ENCODE results near the gene B3GNT3.
"Not testable (repeated sequence)": the region's sequence is repeated elsewhere in the genome, so short reads cannot be mapped to it uniquely, and the experiment has no call there.

Gene B3GNT3

DNA sequence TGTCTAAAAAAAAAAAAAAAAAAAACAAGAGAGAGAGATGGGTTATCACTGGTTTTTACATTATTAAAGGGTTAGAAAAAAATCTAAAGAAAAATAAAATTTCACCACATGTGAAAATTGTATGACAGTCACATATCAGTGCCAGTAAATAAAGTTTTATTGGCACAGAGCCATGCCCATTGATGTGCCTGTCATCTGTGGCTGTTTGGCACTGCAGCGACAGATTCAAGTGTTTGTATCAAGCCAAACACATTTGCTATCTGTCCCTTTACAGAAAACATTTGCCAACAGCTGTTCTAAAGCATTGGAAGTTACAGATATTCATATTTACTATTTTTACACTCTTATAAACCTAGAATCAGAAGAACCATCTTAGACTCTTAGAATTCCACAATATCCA, 27.4 kb upstream of the B3GNT3 start:
- DNase-seq = no peak

DNA sequence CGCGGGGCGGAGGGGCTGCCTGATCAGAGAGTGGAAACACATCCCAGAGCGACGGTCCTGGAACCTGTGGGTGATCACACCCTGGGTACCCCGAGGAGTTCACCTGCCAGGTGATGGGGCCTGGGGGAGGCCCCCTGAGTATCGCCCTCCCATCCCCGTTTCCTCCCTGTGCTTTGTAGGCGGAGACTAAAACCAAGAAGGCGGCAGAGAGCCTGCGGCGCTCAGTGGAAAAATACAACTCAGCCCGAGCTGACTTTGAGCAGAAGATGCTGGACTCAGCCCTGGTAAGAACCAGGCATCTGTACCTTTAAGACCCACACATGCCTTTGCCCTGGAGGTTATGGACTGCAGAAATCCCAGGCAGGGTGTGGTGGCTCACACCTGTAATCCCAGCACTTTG, 24.3 kb upstream of the B3GNT3 start:
- DNase-seq = no peak

DNA sequence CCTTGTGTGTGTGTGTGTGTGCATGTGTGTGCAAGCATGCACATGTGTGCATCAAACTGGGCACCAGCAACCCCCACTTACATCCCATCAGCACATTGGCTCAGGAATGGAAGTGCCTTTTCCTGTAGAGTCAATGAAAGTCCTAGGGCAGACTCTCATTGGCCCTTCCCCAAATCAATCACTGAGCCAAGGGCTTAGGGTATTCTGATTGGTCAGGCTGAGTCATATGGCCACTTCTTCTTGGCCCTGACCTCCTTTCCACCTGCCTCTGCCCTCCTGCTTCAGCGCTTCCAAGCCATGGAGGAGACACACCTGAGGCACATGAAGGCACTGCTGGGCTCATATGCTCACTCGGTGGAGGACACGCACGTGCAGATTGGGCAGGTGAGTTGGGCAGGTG, 22.8 kb upstream of the B3GNT3 start:
- no peak for DNase-seq

DNA sequence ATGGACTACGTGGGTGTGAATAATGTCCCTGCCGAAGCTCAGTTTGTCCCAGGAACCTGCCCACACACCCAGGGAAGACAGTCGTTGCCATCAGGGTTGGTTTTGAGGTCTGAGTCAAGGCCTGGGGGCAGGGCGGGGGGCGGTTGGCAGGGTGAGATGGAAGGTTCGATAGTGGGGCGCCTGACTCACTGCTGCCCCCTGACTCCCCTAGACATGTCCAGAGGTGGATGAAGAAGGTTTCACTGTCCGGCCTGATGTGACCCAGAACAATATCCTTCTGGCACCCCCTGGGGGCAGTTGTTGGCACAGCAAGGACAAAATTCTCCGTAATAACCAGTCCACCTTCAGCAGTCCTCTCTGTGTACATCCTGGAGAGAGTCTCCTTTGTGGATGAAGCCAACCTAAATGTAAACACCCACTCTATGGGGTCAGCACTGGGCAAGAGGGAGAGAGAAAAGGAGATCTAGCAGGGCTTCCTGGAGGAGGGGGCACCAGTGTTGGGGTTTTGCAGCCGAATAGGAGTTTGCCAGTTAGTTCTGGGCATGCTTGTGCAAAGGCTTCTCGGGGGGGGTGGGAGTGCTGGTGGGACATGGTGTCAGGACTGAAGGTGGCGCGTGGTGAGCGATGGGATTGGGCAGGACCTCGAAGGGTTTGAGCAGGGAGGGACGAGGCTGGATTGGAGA, 19.6 kb upstream of the B3GNT3 start:
- peak; percentile 19 for DNase-seq

DNA sequence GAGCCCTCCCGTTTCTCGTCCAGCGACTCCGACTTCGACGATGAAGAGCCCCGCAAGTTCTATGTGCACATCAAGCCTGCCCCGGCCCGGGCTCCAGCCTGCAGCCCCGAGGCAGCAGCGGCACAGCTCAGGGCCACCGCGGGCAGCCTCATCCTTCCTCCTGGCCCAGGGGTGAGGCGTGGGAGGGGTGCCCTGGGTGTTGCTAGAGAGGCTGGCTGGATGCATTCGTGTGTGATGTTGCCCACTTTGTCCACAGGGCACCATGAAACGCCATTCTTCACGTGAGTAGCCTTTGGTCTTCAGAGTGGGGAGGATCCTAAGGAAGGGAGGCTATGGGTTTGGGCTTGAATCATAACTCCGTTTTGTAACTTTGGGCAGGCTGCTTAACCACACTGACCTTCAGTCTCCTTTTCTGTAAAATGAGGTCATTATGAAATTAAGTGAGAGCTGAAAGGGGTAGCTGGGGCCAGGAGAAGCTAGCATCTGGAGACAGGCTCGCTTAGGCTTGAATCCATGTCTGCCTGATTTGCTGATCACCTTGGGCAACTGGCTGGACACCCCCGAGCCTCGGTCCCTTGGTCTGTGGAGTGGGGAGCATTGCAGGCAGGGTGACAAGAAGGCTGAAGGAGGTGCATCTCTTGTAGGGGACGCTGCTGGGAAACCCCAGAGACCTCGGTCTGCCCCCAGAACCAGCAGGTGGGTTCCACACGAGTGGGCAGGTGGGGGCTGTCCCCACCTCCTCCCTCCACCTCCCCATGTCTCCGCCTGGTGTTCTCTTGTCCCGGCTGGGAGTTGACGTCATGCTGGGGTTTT, 18.7 kb upstream of the B3GNT3 start:
- no peak for DNase-seq

DNA sequence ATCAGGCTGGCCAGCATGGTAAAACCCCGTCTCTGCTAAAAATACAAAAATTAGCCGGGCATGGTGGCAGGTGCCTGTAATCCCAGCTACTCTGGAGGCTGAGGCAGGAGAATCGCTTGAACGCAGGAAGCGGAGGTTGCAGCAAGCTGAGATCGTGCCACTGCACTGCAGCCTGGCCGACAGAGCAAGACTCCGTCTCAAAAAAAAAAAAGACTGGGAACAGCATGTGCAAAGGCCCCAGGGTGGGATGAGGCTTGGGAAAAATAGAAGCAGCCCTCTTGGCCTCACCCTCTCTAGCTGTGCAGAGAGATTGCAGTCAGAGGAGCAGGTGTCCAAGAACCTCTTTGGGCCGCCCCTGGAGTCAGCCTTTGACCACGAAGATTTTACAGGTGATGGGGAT, 17.1 kb upstream of the B3GNT3 start:
- not testable (repeated sequence) for DNase-seq

DNA sequence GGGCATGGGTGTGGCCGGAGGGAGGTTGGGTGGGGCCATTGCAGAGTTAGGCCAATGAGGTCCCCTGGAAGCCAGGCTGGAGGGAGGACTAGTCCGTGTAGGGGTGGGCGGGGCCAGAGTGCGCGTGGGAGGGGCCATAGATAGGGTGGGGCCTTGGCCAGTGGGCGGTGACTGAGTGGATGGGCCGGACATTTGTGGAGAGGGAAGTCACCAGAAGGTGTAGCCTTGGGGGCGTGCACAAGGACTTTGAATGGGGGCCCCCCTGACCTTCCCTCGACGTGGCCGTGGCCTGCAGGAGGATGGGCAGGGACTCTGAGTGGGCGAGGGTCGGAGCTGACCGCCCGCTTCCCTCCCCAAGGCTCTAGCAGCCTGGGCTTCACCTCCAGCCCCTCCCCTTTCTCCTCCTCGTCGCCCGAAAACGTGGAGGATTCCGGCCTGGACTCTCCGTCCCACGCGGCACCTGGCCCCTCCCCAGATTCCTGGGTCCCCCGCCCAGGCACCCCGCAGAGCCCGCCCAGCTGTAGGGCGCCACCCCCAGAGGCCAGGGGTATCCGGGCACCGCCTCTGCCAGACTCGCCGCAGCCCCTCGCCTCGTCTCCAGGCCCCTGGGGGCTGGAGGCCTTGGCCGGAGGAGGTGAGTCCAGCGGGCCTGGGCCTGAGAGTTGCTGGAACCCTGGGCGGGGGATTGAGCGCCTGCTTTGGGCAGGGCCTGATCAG, 16.5 kb upstream of the B3GNT3 start:
- peak; percentile 12 for DNase-seq

DNA sequence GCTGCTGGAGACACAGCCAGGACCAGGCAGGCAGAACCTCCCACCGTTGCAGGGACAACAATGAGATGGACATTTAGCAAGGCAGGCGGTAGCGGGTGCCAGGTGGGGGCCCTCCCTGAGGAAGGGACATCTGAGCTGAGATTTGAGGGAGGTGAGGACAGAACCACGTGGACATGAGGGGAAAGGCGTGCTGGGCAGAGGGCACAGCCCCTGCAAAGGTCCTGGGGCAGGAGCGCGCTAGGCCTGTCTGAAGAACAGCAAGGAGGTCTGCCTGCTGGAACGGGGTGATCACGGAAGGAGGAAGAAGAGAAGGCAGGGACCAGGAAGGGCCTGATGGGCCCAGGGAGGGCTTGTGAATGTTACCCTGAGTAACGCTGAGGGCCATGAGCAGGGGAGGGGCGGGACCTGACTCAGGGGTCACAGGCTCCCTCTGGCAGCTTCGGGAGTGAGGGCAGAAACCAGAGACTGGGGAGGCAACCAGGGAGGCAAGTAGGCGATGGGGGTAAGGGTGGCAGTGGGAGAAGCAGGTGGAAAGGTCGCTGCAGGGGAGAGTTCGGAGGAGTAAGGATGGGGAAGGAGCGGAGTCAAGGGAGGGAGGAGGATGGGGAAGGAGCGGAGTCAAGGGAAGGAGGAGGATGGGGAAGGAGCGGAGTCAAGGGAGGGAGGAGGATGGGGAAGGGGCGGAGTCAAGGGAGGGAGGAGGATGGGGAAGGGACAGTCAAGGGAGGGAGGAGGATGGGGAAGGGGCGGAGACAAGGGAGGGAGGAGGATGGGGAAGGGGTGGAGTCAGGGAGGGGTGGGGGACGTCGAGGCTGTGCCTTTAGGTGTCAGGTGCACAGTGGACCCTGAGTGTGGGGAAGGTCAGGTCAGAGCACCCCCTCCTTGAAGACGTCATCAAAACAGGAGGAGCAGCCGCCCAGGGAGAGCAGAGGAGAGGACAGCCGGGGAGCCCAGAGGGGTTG, 15.7 kb upstream of the B3GNT3 start:
- no peak for DNase-seq

DNA sequence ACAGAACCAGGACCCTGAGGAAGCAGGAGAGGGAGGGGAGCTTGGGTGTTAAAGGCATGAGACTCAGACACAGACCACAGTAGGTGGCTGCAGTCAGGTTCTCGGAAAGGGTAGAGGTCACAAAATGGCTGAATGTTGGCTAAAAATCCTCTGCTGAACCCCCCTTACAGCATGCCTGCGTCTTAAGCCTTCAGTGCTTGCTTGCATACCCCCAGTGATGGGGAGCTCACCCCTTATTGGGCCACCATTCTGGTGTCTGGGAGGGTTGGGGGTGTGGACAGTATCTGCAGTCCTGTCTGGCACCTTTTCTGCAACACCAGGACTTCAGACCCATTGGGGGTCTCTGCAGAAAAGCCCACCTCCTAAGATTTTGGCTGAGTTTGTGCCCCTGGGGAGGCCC, 14.2 kb upstream of the B3GNT3 start:
- no peak for DNase-seq

DNA sequence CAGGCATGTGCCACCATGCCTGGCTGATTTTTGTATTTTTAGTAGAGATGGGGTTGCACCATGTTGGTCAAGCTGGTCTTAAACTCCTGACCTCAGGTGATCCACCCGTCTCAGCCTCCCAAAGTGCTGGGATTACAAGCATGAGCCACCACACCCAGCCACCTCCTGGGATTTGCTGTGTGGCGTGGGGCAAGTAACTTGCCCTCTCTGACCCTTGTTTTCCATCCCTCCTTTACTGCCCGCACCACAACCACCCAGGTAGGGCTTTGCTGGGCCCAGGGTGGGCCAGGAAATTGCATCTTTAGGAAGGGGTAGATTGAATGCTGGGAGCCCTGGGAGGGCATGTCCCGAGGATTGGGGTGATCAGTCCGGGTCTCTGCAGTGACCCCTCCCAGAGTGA, 11.2 kb upstream of the B3GNT3 start:
- DNase-seq = not testable (repeated sequence)

DNA sequence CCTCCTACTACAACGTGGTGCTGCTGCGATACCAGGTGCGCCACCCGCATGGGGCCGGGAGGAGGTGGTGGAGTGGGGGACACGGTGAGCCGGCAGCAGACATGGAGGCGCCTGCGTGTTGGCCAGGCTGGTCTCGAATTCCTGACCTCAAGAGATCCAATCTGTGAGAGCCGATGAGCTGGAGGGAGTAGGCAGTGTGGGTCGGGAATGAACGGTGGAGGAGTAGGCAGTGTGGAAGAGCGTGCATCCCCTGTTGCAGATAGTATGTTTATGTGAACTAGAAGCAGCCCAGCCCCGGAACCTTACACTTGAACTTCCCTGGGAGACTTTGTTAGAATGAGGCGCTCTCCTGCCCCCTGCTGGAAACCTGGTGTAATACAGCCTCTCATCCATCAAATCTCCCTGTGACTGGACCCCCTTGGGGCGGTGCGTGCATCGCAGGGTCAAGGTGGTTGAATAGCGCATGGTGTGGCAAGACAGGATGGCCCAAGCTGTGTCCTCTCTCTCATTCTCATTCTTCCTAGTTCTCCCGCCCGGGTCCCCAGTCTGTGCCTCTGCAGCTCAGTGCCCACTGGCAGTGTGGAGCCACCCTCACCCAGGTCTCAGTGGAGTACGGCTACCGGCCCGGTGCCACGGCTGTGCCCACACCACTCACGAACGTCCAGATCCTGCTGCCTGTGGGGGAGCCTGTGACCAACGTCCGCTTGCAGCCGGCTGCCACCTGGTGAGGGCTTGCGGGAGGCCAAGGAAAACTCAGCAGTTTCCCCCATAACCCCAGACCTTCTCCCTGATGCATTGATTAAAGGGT, 10.5 kb upstream of the B3GNT3 start:
- peak; percentile 56 for DNase-seq

DNA sequence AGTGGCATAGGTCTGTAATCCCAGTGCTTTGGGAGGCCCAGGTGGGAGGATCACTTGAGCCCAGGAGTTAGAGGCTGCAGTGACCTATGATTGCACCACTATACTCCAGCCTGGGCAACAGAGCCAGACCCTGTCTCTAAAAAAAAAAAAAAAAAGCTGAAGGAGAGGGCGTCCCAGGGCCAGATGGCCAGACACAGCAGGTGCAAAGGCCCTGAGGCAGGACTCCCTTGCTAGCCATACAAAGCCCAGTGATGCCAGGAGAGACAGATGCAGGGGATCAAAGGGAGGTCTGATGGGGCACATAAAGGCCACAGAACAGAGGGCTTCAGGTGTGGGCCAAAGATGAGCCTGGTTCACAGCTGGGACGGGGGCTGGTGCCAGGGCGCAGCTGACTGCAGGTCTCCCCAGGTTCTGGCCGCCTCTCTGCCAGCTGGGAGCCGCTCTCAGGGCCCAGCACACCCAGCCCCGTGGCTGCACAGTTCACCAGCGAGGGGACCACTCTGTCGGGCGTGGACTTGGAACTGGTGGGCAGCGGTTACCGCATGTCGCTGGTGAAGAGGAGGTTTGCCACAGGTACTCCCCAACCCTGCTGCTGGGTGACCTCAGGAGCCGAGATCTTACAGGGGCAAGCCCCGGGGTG, 7.5 kb upstream of the B3GNT3 start:
- DNase-seq = no peak

DNA sequence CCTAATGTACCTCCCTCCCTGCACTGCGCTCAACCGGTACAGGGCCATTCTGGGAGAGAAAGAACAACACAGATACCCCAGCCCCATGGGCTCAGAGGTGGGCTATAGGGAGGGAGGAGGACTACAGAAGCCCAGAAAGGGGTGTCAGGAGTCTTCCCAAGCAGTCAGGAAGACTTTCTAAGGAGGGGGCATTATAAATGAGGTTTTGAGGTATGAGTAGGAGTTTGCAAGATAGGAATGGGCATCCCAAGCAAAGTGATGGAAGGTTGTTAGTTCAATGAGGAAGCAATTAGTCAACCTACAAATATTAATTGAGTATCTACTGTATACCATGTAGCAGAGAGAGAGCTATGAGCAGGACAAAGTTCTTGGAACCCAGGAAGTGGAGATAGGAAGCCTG, 6.3 kb upstream of the B3GNT3 start:
- no peak for DNase-seq

DNA sequence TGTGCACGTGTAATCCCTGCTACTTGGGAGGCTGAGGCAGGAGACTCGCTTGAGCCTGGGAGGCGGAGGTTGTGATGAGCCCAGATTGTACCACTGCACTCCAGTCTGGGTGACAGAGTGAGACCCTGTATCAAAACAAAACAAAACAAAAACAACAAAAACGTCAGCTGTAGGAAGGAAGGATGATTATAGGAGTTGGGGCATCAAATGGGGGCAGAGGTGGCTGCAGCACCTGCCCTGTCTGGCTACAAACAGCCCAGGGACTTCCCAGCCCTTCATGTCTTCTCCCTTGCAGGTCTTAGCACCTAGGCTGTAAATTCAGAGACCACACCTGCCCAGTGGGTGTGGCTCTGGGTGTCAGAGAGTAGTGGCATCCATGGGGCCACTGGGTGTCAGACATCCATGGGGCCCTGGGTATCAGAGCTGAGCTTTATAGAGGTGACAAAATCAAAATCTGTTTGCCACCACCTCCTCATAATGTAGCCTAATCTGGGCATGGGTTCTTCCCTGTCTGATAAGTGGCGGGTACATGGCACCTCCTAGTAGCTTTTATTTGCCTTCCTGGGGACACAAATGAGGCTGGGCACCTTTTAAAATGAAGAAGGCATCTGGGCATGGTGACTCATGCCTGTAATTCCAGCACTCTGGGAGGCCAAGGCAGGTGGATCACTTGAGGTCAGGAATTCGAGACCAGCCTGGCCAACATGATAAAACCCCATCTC, 4.7 kb upstream of the B3GNT3 start:
- DNase-seq = no peak

DNA sequence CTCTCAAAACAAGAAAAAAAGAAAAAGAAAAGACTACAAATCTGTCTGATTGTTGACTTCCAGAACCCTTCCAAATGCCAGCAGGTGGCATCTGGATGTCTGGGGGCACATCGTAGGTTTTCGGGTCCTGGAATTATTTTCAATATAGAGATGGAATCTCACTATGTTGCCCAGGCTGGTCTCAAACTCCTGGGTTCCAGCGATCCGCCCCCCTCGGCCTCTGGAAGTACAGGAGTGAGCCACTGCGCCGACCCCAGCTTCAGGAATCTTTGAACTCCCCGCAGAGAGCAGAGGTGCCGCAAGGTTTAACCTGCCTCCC, 567 bp upstream of the B3GNT3 start:
- DNase-seq = no peak

DNA sequence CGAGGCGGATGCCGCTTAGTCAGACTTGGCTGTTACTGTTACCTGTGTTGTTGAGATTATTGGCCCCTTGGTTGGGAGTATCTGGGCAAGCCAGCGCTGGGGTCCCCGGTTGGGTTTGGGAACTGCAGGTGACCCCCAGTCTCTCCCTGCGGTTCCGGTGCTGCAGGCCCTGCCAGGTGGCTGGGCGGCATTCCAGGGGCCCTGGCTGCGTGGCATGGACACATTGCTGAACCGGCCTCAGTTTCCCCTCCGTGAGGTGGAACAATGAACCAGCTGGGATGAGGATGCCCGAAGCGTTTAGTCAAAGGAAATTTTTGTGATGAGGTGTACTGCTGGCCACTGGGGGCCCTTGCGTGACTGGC, 538 bp downstream of the B3GNT3 start:
- no peak for DNase-seq

DNA sequence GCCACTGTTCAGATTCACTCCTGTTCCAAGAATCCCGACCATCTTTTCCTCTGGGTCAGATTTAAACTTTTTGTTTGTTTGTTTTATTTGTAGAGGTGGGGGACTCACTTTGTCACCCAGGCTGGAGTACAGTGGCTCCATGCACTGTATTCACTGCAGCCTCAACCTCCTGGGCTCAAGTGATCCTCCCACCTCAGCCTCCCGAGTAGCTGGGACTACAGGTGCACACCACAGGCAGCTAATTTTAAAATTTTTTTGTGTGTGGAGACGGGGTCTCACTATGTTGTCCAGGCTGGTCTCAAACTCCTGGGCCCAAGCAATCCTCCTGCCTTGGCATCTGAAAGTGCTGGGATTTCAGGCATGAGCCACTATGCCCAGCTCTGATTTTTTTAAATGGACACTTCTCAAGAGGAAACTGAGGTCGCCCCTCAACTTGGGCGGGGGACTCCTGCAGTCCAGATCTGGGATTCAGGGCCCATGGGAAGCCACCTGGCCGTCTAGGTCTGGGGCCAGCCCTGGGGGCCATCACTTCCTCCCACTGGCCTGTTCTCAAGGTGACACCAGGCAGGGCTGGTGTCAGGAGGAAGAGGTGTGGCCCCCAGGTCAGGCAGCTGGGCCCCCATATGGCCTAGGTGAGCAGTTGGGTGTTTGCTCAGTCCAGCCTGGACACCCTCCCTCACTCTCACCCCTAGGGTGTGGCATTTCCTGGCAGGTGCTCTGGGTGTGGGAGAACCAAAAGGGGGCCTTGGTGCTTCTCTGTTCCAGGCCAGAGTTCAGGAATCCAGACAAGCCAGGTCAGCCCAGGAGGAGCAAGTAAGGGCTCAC, 1.3 kb downstream of the B3GNT3 start:
- no peak for DNase-seq

DNA sequence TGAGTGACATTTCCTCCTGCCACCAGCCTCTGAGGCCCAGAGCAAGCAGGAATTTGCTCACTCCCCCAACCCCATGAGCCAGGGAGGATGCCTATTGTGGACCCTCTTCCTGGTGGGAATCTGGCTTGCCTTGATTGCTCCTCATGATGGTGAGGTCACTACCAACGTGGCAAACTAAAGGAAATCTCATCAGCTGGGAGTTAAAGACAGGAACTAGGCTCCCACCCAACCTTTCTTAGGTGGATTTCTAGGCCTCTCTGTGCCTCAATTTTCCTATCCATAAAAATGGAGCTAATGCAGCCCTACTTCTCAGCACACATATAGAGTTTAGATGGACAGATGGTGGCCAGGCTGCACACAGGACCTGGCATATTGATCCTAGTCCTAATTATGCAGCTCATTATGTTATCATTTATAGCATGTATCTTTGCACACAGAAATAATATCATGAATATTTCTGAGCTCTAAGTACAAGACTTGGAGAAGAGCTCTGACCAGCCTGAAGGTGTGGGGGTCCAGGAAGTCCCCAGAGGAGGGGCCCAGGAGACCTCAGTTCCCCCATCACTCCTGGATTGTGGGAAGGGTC, 2.0 kb downstream of the B3GNT3 start:
- DNase-seq = no peak

DNA sequence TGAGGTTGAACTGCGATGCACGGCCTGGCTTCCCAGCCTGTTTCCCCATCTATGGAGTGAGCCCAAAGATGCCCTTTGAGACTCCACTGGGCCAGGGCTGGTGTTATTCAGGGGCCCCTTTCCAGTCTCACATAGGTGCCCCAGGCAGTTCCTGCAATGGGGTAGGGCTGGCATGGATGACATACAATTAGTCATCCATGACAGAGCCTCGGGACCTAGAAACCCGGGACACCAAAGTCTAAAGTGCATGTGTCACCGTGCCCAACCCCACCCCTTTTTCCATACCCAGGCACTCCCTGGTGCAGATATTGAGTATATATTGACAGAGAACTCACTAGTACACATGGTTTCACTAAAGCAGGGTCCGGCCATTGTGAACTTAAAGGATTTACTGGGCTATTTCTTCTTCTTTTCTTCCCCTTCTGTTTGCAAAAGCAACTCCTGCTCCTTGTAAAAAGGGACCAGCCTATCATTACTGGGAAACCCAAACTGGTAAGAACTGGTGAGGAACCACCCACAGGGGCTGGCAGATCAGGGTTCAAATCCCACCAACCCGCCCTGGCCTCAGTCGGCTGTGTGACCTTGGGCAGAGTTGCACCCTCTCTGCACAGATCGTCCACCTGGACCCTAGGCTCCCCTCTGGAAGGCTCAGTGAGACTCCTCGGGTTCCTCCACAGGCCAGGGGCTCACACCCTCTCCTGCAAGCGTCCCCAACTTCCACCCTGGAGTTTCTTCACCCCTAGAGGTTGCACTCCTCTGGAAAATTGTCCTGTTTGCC, 2.7 kb downstream of the B3GNT3 start:
- peak; percentile 56 for DNase-seq

All from stimulated activated naive CD4-positive, alpha-beta T cell treated with Interleukin-2 at 50 U/mL for 16 hours (primary cell).